HG02571 (cell line): Measurements from ENCODE around the gene TMPRSS9.
"Not testable (repeated sequence)": the region's sequence is repeated elsewhere in the genome, so short reads cannot be mapped to it uniquely, and the experiment has no call there.

ENCODE experiments used
- ATAC-seq: cut with Tn5 transposase; IDR thresholded peaks from one replicate; pipeline ENCODE4 v1.9.1; 2021; ENCODE audit warnings: mild to moderate bottlenecking, moderate library complexity; ENCODE audit not compliant: unreplicated experiment

The TMPRSS9 gene

GRCh38 chr19:2389594-2389993, 29.5 kb downstream of the TMPRSS9 start:
- ATAC-seq: no peak

GRCh38 chr19:2391118-2391725, 31.2 kb downstream of the TMPRSS9 start:
- no peak for ATAC-seq

- no peak for ATAC-seq
Measured at GRCh38 chr19:2392366-2392765, 32.3 kb downstream of the TMPRSS9 start.

GRCh38 chr19:2392899-2393298, 32.8 kb downstream of the TMPRSS9 start:
- not testable (repeated sequence) for ATAC-seq

- ATAC-seq: no peak
Measured at GRCh38 chr19:2394054-2394441, 34.0 kb downstream of the TMPRSS9 start.

GRCh38 chr19:2394442-2395292, 34.6 kb downstream of the TMPRSS9 start:
- ATAC-seq: no peak

- ATAC-seq: not testable (repeated sequence)
Measured at GRCh38 chr19:2395293-2395829, 35.3 kb downstream of the TMPRSS9 start.

- not testable (repeated sequence) for ATAC-seq
Measured at GRCh38 chr19:2397173-2397572, 37.1 kb downstream of the TMPRSS9 start.

GRCh38 chr19:2398735-2399305, 38.8 kb downstream of the TMPRSS9 start:
- no peak for ATAC-seq

GRCh38 chr19:2399582-2399981, 39.5 kb downstream of the TMPRSS9 start:
- ATAC-seq: no peak

- ATAC-seq: no peak
Measured at GRCh38 chr19:2408247-2408646, 48.2 kb downstream of the TMPRSS9 start.

GRCh38 chr19:2409352-2409912, 49.4 kb downstream of the TMPRSS9 start:
- ATAC-seq: no peak

- no peak for ATAC-seq
Measured at GRCh38 chr19:2410023-2410422, 50.0 kb downstream of the TMPRSS9 start.

- no peak for ATAC-seq
Measured at GRCh38 chr19:2411709-2412108, 51.6 kb downstream of the TMPRSS9 start.

GRCh38 chr19:2412449-2412848, 52.4 kb downstream of the TMPRSS9 start:
- ATAC-seq: no peak

GRCh38 chr19:2413159-2413558, 53.1 kb downstream of the TMPRSS9 start:
- no peak for ATAC-seq

- no peak for ATAC-seq
Measured at GRCh38 chr19:2413629-2414028, 53.6 kb downstream of the TMPRSS9 start.

GRCh38 chr19:2415281-2415972, 55.4 kb downstream of the TMPRSS9 start:
- ATAC-seq: no peak

GRCh38 chr19:2415973-2416319, 55.9 kb downstream of the TMPRSS9 start:
- ATAC-seq: no peak

GRCh38 chr19:2416321-2417097, 56.4 kb downstream of the TMPRSS9 start:
- no peak for ATAC-seq
